ENCODE results near the gene NTRK1. TPM values are rescaled to one million over a fixed set of nuclear protein-coding genes. Genes with fewer than 3 reads are reported as not detected.
"Not testable (repeated sequence)": the region's sequence is repeated elsewhere in the genome, so short reads cannot be mapped to it uniquely, and the experiment has no call there.

NTRK1 gene
- total RNA-seq, 2 experiments from 2014 or later = 4.4 to 6.1 TPM

DNA sequence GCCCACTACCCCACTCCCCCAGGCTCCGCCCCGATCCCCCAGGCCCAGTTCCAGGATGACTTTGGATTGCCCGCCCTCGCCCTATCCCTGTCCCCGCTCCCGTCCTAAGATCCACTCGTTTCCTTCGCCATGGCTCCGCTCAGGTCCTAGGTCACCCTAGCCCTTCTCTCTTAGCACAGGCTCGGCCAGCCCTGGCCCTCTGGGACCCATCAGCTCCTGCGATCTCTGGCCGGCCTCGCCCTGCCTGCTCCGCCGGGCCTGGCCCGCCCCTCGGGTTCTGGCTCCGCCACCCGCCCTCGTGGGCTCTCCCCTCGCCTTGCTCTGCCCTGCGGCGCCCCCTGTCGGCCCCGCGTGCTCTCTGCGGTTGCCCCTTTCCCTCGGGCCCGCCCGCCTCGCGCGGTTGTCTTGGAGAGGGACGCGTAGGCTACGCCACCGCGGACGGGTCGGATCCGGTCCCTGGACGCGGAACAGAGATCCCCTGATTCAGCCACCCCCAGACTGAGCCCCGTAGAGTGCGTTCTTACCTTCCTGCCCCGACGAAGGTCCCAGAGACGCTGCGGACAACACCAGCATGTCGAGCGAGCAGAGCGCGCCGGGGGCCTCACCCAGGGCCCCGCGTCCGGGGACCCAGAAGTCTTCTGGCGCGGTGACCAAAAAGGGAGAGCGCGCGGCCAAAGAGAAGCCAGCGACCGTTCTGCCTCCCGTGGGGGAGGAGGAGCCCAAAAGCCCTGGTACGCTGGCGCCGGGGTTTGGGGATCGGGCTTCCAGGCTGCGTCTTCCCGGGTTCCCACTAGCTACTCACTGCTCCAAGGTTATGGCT, 59.8 kb downstream of the NTRK1 start, which contains the start of gene LRRC71:
LRRC71 (plus strand) TSS at position 400 of the 820 bp plus-strand sequence; CDS start at position 572, 172 bp downstream.
- peaks cover 57% of the 10 kb centered on the region for H3K27me3 Mint-ChIP-seq
- H3K27ac Mint-ChIP-seq = no peak within 1 kb of the TSS
- ATAC-seq = peak; percentile 92
- H3K4me1 Mint-ChIP-seq = peaks cover 6% of the 10 kb centered on the region
- no peak within 1 kb of the TSS for H3K4me3 Mint-ChIP-seq
- no peaks in the 10 kb centered on the region for H3K9me3 Mint-ChIP-seq (ENCODE audit: low read depth)
- intact Hi-C loops (cut with DNase I, micrococcal nuclease) = loop anchor here in 1 of 2 experiments (1.0 kb wide), 1 partner anchor 28 kb away; no protein-coding TSS in a partner anchor
- no peaks in the 10 kb centered on the region for H3K36me3 Mint-ChIP-seq (ENCODE audit: low read depth)
- DNase-seq = peak; percentile 87
- CTCF ChIA-PET = interaction anchor here (0.7 to 1.3 kb wide), 4 partner anchors 19 to 30 kb away, joined by 3 to 4 read pairs (median 4); no protein-coding TSS in a partner anchor
- POLR2A ChIA-PET = no interaction called here

DNA sequence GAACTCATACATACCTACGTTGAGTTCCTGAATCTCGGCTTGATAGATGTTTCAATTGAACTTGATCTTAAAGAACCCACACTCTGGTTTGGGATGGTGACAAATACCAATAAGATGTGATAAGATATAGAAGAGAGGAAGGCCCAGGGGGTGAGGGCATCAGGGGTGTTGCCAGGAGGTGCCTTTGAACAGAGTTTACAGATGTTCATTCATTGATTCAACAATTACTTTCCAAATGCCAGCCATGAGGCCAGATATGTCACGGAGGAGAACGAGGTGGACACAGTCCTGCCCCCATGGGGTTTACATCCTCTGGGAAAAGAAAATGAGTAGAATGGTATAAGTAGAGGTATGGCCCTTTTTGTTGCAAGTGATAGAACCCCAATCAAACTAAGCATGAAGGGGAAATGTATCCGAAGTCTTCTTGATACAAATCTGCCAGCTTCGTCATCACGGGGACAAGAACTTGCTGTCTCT, 60.4 kb downstream of the NTRK1 start:
- POLR2A ChIA-PET = no interaction called here
- CTCF ChIA-PET = interaction anchor here (0.6 to 1.3 kb wide), 3 partner anchors 26 to 437 kb away, joined by 3 to 4 read pairs (median 3); no protein-coding TSS in a partner anchor
- Mint-ChIP-seq H3K36me3 (ENCODE audit: low read depth) (no peaks in the 10 kb centered on the region), H3K27me3 (peaks cover 60% of the 10 kb centered on the region), H3K27ac (no peak overlapping the region), H3K4me1 (peaks cover 10% of the 10 kb centered on the region), H3K4me3 (no peak overlapping the region), H3K9me3 (ENCODE audit: low read depth) (no peaks in the 10 kb centered on the region)
- no peak for DNase-seq
- ATAC-seq = no peak
- intact Hi-C loops (cut with DNase I, micrococcal nuclease) = no loop called here

DNA sequence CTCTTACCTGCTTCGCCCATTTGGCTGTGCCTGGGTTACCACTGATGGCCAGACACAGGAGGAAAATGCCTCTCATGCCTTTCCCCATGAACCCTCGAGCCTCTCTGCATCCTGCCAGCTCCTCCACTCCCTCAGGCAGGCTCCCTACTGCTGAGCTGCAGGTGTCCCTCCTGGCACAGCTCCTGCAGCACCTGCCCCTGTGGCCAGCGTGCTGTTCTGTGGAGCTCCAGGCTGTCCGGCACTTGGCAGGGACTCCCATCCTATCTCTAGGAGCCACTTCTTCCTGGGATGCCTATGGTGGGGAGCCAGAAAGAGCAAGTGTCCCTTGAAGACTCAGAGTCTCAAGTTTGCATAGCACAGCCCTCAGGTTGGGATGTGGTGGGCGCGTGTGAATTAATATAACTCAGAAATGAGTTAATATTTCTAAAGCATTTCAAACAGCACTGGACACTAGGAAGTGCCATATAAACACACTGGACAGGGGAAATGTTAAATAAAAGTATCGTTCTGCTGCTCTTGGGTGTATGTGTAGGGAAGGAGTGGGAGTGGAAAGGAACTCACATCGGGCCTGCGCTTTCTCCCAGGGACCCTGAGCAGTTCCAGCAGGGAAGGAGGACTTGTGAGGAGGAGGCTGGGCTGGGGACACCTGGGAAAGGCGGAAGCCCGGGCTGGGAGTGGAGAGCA, 62.5 kb downstream of the NTRK1 start:
- DNase-seq (no peak), ATAC-seq (no peak)
- no peak overlapping the region for H3K4me3 Mint-ChIP-seq
- no peak overlapping the region for H3K27ac Mint-ChIP-seq
- CTCF ChIA-PET = interaction anchor here (0.7 to 7.7 kb wide), 9 partner anchors 7 to 419 kb away, joined by 3 to 76 read pairs (median 3); partner anchors contain the start of gene PEAR1
- intact Hi-C loops (cut with DNase I, micrococcal nuclease) = no loop called here
- POLR2A ChIA-PET = no interaction called here
- no peaks in the 10 kb centered on the region for H3K36me3 Mint-ChIP-seq (ENCODE audit: low read depth)
- peaks cover 20% of the 10 kb centered on the region for H3K4me1 Mint-ChIP-seq
- peaks cover 72% of the 10 kb centered on the region for H3K27me3 Mint-ChIP-seq
- H3K9me3 Mint-ChIP-seq (ENCODE audit: low read depth) = no peaks in the 10 kb centered on the region

DNA sequence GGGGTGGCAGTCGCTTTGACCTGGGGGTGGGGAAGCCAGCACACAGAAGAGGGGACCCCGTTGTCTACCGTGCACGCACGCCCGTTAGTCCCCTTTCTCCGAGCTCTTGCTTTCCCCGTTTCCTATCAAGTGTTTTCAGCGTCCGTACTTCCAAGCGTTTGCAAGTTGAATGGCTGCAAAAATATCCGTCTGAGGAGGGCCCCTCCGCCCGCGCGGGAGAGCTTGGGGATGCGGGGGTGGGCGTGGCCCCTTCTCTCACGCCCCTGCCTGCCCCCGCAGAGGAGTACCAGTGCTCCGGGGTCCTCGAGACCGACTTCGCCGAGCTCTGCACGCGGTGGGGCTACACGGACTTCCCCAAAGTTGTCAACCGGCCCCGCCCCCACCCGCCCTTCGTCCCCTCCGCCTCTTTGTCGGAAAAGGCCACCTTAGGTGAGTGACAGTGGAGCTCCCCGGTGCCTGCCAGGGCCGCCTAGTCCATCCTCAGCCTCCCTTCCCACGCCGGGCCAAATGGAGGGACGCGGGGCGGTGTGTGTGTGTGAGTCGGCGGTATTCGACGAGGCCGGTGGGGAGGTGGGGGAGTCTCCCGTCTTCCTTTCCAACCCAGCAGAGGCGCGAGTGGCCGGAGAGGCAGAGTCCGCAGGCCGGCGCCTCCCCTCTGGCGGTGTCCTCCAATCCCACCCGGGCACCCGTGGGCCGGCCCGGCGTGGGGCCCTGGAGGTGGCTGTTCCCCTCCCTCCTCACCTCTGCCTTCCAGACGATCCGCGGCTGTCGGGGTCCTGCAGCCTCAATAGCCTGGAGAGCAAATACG, 63.2 kb downstream of the NTRK1 start:
- ChIA-PET POLR2A (no interaction called here), CTCF (interaction anchor here (0.6 to 7.7 kb wide), 7 partner anchors 8 to 419 kb away, joined by 3 to 76 read pairs (median 4); partner anchors contain the start of gene PEAR1)
- Mint-ChIP-seq H3K4me1 (peaks cover 21% of the 10 kb centered on the region), H3K4me3 (no peak overlapping the region), H3K27ac (no peak overlapping the region), H3K27me3 (peaks cover 73% of the 10 kb centered on the region), H3K9me3 (ENCODE audit: low read depth) (no peaks in the 10 kb centered on the region), H3K36me3 (ENCODE audit: low read depth) (no peaks in the 10 kb centered on the region)
- DNase-seq (no peak), ATAC-seq (no peak)
- intact Hi-C loops (cut with DNase I, micrococcal nuclease) = no loop called here

GRCh38 chr1:156924478-156925153, 64.0 kb downstream of the NTRK1 start:
- Mint-ChIP-seq H3K4me1 (peaks cover 21% of the 10 kb centered on the region), H3K27ac (no peak overlapping the region), H3K27me3 (peaks cover 76% of the 10 kb centered on the region), H3K9me3 (ENCODE audit: low read depth) (no peaks in the 10 kb centered on the region), H3K36me3 (ENCODE audit: low read depth) (no peaks in the 10 kb centered on the region), H3K4me3 (no peak overlapping the region)
- ChIA-PET CTCF (interaction anchor here (0.6 to 7.7 kb wide), 4 partner anchors 12 to 235 kb away, joined by 4 to 76 read pairs (median 25); partner anchors contain the start of gene PEAR1), POLR2A (no interaction called here)
- no peak for DNase-seq
- no peak for ATAC-seq
- intact Hi-C loops (cut with DNase I, micrococcal nuclease) = loop anchor here in 1 of 2 experiments (5.0 kb wide), 1 partner anchor 237 kb away; no protein-coding TSS in a partner anchor

GRCh38 chr1:156925154-156926010, 64.7 kb downstream of the NTRK1 start:
- no peak for ATAC-seq
- Mint-ChIP-seq H3K4me1 (peaks cover 21% of the 10 kb centered on the region), H3K36me3 (ENCODE audit: low read depth) (no peaks in the 10 kb centered on the region), H3K9me3 (ENCODE audit: low read depth) (no peaks in the 10 kb centered on the region), H3K27me3 (peaks cover 73% of the 10 kb centered on the region), H3K4me3 (no peak overlapping the region), H3K27ac (no peak overlapping the region)
- CTCF ChIA-PET = interaction anchor here (0.6 to 7.7 kb wide), 10 partner anchors 11 to 349 kb away, joined by 3 to 76 read pairs (median 4); partner anchors contain the start of genes CRABP2 and PEAR1
- DNase-seq = no peak
- intact Hi-C loops (cut with DNase I, micrococcal nuclease) = loop anchor here (2.0 to 5.0 kb wide), 4 partner anchors 35 to 238 kb away; no protein-coding TSS in a partner anchor
- POLR2A ChIA-PET = no interaction called here

DNA sequence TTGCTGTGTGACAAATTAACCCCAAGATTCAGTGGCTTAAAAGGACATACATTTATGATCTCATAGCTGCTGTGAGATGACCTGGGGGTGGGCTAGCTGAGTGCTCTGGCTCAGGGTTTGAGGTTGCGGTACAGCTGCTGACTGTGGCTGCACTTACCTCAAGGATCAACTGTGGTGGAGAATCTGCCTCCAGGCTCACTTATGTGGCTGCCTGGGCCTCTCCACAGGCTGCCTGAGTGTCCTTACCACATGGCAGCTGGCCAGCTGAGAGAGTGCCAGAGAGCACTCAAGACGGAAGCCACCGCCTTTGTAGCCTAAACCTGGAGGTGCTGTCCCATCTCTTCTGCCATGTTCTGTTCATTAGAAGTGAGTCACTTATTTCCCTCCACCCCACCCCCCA, 65.5 kb downstream of the NTRK1 start:
- no peak overlapping the region for H3K4me3 Mint-ChIP-seq
- H3K27me3 Mint-ChIP-seq = peaks cover 73% of the 10 kb centered on the region
- no peaks in the 10 kb centered on the region for H3K9me3 Mint-ChIP-seq (ENCODE audit: low read depth)
- H3K4me1 Mint-ChIP-seq = peaks cover 21% of the 10 kb centered on the region
- no peaks in the 10 kb centered on the region for H3K36me3 Mint-ChIP-seq (ENCODE audit: low read depth)
- POLR2A ChIA-PET = no interaction called here
- DNase-seq (peak; percentile 74), ATAC-seq (peak; percentile 67)
- intact Hi-C loops (cut with DNase I, micrococcal nuclease) = loop anchor here (2.0 to 5.0 kb wide), 4 partner anchors 35 to 239 kb away; no protein-coding TSS in a partner anchor
- H3K27ac Mint-ChIP-seq = no peak overlapping the region
- CTCF ChIA-PET = interaction anchor here (0.6 to 7.7 kb wide), 11 partner anchors 11 to 348 kb away, joined by 3 to 76 read pairs (median 3); partner anchors contain the start of genes CRABP2 and PEAR1

GRCh38 chr1:156926695-156927094, 66.0 kb downstream of the NTRK1 start:
- CTCF ChIA-PET = interaction anchor here (0.6 to 7.7 kb wide), 16 partner anchors 9 to 395 kb away, joined by 3 to 76 read pairs (median 4); partner anchors contain the start of genes CRABP2 and PEAR1
- intact Hi-C loops (cut with DNase I, micrococcal nuclease) = loop anchor here (1.0 to 5.0 kb wide), 7 partner anchors 16 to 239 kb away; no protein-coding TSS in a partner anchor
- H3K27ac Mint-ChIP-seq; ATAC-seq; H3K9me3 Mint-ChIP-seq (ENCODE audit: low read depth); H3K36me3 Mint-ChIP-seq (ENCODE audit: low read depth); H3K4me3 Mint-ChIP-seq; POLR2A ChIA-PET; DNase-seq: not testable (repeated sequence)
- peaks cover 25% of the 10 kb centered on the region for H3K4me1 Mint-ChIP-seq
- H3K27me3 Mint-ChIP-seq = peaks cover 71% of the 10 kb centered on the region

- CTCF ChIA-PET = interaction anchor here (0.6 to 7.7 kb wide), 28 partner anchors 9 to 550 kb away, joined by 3 to 76 read pairs (median 4); partner anchors contain the start of genes HAPLN2, ISG20L2, METTL25B and NTRK1
- ATAC-seq (peak; percentile 76), DNase-seq (peak; percentile 87)
- POLR2A ChIA-PET = no interaction called here
- no peaks in the 10 kb centered on the region for H3K9me3 Mint-ChIP-seq (ENCODE audit: low read depth)
- no peak overlapping the region for H3K4me3 Mint-ChIP-seq
- peaks cover 64% of the 10 kb centered on the region for H3K27me3 Mint-ChIP-seq
- no peak overlapping the region for H3K27ac Mint-ChIP-seq
- intact Hi-C loops (cut with DNase I, micrococcal nuclease) = loop anchor here (1.0 to 5.0 kb wide), 7 partner anchors 17 to 240 kb away; no protein-coding TSS in a partner anchor
- no peaks in the 10 kb centered on the region for H3K36me3 Mint-ChIP-seq (ENCODE audit: low read depth)
- H3K4me1 Mint-ChIP-seq = peaks cover 25% of the 10 kb centered on the region
Measured at GRCh38 chr1:156927215-156928042, 66.8 kb downstream of the NTRK1 start.

All from activated CD4-positive, alpha-beta T cell treated with anti-CD3 and anti-CD28 coated beads for 36 hours (primary cell).